Right lobe of liver (tissue), 4 donors: ENCODE measurements around the gene IZUMO4.

Experiments
- CTCF ChIP-seq, 4 donors: fragments of 200-600 bp in 3 of 4; fragments of 450-650 bp in 1 of 4; IDR thresholded peaks; one replicate each; pipeline versions ENCODE4 v1.5.1 to v1.8.0; 2016 to 2022; ENCODE audit warnings: antibody characterized with exemption in 4 of 4, mild to moderate bottlenecking in 2 of 4
- POLR2A ChIP-seq: fragments of 450-650 bp; IDR thresholded peaks from one replicate; pipeline ENCODE4 v1.6.1; 2017; ENCODE audit warnings: antibody characterized with exemption, mild to moderate bottlenecking
- donor health status: DM: no; HTN: no; CAD: no.
- donor health status: DM: no; HTN: no; CAD: no.
- donor health status: DM: no; HTN: yes; CAD: no.

- no peak for TF ChIP-seq CTCF (IDR thresholded peaks at IDR 0.05)
- no peak for TF ChIP-seq POLR2A
These were observed 26.3 kb upstream of the IZUMO4 start for GRCh38 chr19:2070436-2070827.
